Astrocyte (in vitro differentiated cells and primary cell): ENCODE results near the gene TIA1.

Experiments used
- EZH2 ChIP-seq: IDR thresholded peaks from 2 replicates; pipeline ENCODE4 v1.6.1; 2012; ENCODE audit warnings: mild to moderate bottlenecking, low read length, inconsistent platforms; ENCODE audit not compliant: insufficient read depth
- TF ChIP-seq, protein P1 (sequence below): IDR thresholded peaks from 2 replicates; pipeline ENCODE4 v1.5.1; 2011; ENCODE audit warnings: low read depth, mild to moderate bottlenecking, inconsistent platforms, low read length, moderate library complexity; ENCODE audit not compliant: insufficient read depth

DNA sequence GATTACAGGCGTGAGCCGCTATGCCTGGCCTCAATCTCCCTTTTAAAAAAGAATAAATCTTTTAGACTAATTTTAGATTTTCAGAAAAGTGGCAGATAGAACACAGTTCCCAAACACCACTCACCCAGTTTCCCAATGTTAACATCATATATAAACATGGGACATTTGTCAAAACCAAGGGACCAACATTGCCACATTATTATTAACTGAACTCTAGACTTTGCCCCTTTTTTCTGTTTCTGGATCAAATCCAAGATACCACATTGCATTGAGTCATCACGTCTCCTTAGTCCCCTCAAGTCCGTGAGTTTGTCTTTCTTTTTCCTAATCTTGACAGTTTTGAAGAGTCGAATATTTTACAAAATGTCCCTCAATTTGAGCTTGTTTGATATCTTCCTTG is 60.0 kb downstream of the TIA1 start:
- TF ChIP-seq, protein P1, sequence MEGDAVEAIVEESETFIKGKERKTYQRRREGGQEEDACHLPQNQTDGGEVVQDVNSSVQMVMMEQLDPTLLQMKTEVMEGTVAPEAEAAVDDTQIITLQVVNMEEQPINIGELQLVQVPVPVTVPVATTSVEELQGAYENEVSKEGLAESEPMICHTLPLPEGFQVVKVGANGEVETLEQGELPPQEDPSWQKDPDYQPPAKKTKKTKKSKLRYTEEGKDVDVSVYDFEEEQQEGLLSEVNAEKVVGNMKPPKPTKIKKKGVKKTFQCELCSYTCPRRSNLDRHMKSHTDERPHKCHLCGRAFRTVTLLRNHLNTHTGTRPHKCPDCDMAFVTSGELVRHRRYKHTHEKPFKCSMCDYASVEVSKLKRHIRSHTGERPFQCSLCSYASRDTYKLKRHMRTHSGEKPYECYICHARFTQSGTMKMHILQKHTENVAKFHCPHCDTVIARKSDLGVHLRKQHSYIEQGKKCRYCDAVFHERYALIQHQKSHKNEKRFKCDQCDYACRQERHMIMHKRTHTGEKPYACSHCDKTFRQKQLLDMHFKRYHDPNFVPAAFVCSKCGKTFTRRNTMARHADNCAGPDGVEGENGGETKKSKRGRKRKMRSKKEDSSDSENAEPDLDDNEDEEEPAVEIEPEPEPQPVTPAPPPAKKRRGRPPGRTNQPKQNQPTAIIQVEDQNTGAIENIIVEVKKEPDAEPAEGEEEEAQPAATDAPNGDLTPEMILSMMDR, result no peak
- no peak for TF ChIP-seq EZH2
